Measurements from ENCODE around the gene ADAMTSL3.

DNA sequence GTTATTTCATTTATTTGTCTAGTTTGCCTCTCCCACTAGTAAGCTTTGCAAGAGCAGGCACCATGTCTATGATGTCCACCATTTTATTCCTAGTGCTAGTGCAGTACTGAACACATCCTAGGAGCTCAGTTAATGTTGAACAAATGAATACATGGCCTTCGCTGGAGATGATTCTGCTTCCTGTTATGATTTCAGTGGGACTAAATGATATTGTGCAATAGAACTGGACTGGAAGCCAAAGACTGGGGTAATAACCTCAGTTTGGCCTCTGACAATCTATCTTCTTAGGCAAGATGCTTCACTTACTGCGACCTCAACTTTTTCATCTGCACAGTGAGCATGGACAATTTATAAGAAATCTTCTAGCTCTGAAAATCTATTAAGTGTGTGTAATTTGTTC lies 191.3 kb downstream of the ADAMTSL3 start:
- TF ChIP-seq, protein P1, sequence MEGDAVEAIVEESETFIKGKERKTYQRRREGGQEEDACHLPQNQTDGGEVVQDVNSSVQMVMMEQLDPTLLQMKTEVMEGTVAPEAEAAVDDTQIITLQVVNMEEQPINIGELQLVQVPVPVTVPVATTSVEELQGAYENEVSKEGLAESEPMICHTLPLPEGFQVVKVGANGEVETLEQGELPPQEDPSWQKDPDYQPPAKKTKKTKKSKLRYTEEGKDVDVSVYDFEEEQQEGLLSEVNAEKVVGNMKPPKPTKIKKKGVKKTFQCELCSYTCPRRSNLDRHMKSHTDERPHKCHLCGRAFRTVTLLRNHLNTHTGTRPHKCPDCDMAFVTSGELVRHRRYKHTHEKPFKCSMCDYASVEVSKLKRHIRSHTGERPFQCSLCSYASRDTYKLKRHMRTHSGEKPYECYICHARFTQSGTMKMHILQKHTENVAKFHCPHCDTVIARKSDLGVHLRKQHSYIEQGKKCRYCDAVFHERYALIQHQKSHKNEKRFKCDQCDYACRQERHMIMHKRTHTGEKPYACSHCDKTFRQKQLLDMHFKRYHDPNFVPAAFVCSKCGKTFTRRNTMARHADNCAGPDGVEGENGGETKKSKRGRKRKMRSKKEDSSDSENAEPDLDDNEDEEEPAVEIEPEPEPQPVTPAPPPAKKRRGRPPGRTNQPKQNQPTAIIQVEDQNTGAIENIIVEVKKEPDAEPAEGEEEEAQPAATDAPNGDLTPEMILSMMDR (conservative IDR thresholded peaks at IDR 0.05; ENCODE audit: low read length) = no peak
- TF ChIP-seq EZH2phosphoT487 (IDR thresholded peaks at IDR 0.05; ENCODE audit: borderline replicate concordance) = no peak
